ENCODE results near the gene FAHD2B.
"Not testable (repeated sequence)": the region's sequence is repeated elsewhere in the genome, so short reads cannot be mapped to it uniquely, and the experiment has no call there.

FAHD2B gene

GRCh38 chr2:97068074-97068473 is 26.6 kb downstream of the FAHD2B start:
- no peak for DNase-seq (ENCODE audit: low read depth in 2 of 2)

GRCh38 chr2:97067279-97068004 is 27.2 kb downstream of the FAHD2B start:
- no peak for DNase-seq (ENCODE audit: low read depth in 2 of 2)

- DNase-seq (ENCODE audit: low read depth in 2 of 2) = not testable (repeated sequence)
Observed at GRCh38 chr2:97066030-97066429, 28.7 kb downstream of the FAHD2B start.

GRCh38 chr2:97062020-97062419 is 32.7 kb downstream of the FAHD2B start:
- not testable (repeated sequence) for DNase-seq (ENCODE audit: low read depth in 2 of 2)

GRCh38 chr2:97059782-97060181 is 34.9 kb downstream of the FAHD2B start:
- not testable (repeated sequence) for DNase-seq (ENCODE audit: low read depth in 2 of 2)

- DNase-seq (ENCODE audit: low read depth in 2 of 2) = not testable (repeated sequence)
Observed at GRCh38 chr2:97056150-97056549, 38.5 kb downstream of the FAHD2B start.

GRCh38 chr2:97050032-97050431 is 44.6 kb downstream of the FAHD2B start:
- not testable (repeated sequence) for DNase-seq (ENCODE audit: low read depth in 2 of 2)

- not testable (repeated sequence) for DNase-seq (ENCODE audit: low read depth in 2 of 2)
Observed at GRCh38 chr2:97048448-97048847, 46.2 kb downstream of the FAHD2B start.

- DNase-seq (ENCODE audit: low read depth in 2 of 2) = not testable (repeated sequence)
Observed at GRCh38 chr2:97046676-97047075, 48.0 kb downstream of the FAHD2B start.

- not testable (repeated sequence) for DNase-seq (ENCODE audit: low read depth in 2 of 2)
Observed at GRCh38 chr2:97045895-97046499, 48.7 kb downstream of the FAHD2B start.
